ENCODE results near the gene TRIB2. TPM values are rescaled to one million over a fixed set of nuclear protein-coding genes. Genes with fewer than 3 reads are reported as not detected.

The TRIB2 gene
- total RNA-seq, 1 donor from 2014 or later = 60.7 TPM

GRCh38 chr2:12737738-12738485 lies 21.2 kb downstream of the TRIB2 start:
- DNase-seq (ENCODE audit: low read depth in 2 of 2) = peak in 1 of 2 donors; percentile 27

GRCh38 chr2:12739721-12740254 lies 23.1 kb downstream of the TRIB2 start:
- DNase-seq (ENCODE audit: low read depth in 2 of 2) = no peak

- DNase-seq (ENCODE audit: low read depth in 2 of 2) = no peak
Measured at GRCh38 chr2:12741380-12741779, 24.6 kb downstream of the TRIB2 start.

- no peak for DNase-seq (ENCODE audit: low read depth in 2 of 2)
Measured at GRCh38 chr2:12742891-12743290, 26.2 kb downstream of the TRIB2 start.

GRCh38 chr2:12750166-12750905 lies 33.6 kb downstream of the TRIB2 start:
- no peak for DNase-seq (ENCODE audit: low read depth in 2 of 2)

- DNase-seq (ENCODE audit: low read depth in 2 of 2) = no peak
Measured at GRCh38 chr2:12754643-12755042, 37.9 kb downstream of the TRIB2 start.

GRCh38 chr2:12755384-12755783 lies 38.6 kb downstream of the TRIB2 start:
- DNase-seq (ENCODE audit: low read depth in 2 of 2) = no peak

- peak; percentile 90 to 98 for DNase-seq (ENCODE audit: low read depth in 2 of 2)
Measured at GRCh38 chr2:12759248-12759647, 42.5 kb downstream of the TRIB2 start.

- peak in 1 of 2 donors; percentile 10 for DNase-seq (ENCODE audit: low read depth in 2 of 2)
Measured at GRCh38 chr2:12761104-12761503, 44.4 kb downstream of the TRIB2 start.

- DNase-seq (ENCODE audit: low read depth in 2 of 2) = no peak
Measured at GRCh38 chr2:12762337-12762736, 45.6 kb downstream of the TRIB2 start.

- DNase-seq (ENCODE audit: low read depth in 2 of 2) = no peak
Measured at GRCh38 chr2:12762976-12763375, 46.2 kb downstream of the TRIB2 start.

GRCh38 chr2:12763486-12763885 lies 46.8 kb downstream of the TRIB2 start:
- no peak for DNase-seq (ENCODE audit: low read depth in 2 of 2)

- DNase-seq (ENCODE audit: low read depth in 2 of 2) = peak in 1 of 2 donors; percentile 89
Measured at GRCh38 chr2:12764075-12764730, 47.5 kb downstream of the TRIB2 start.

- no peak for DNase-seq (ENCODE audit: low read depth in 2 of 2)
Measured at GRCh38 chr2:12764849-12765605, 48.3 kb downstream of the TRIB2 start.

- no peak for DNase-seq (ENCODE audit: low read depth in 2 of 2)
Measured at GRCh38 chr2:12766421-12766879, 49.7 kb downstream of the TRIB2 start.

GRCh38 chr2:12767541-12767940 lies 50.8 kb downstream of the TRIB2 start:
- DNase-seq (ENCODE audit: low read depth in 2 of 2) = no peak

- no peak for DNase-seq (ENCODE audit: low read depth in 2 of 2)
Measured at GRCh38 chr2:12767996-12768624, 51.4 kb downstream of the TRIB2 start.

GRCh38 chr2:12769492-12770105 lies 52.9 kb downstream of the TRIB2 start:
- DNase-seq (ENCODE audit: low read depth in 2 of 2) = no peak

GRCh38 chr2:12770300-12770968 lies 53.7 kb downstream of the TRIB2 start:
- DNase-seq (ENCODE audit: low read depth in 2 of 2) = no peak

GRCh38 chr2:12771154-12771553 lies 54.4 kb downstream of the TRIB2 start:
- DNase-seq (ENCODE audit: low read depth in 2 of 2) = no peak
